ENCODE results near the gene CPT1A. TPM values are rescaled to one million over a fixed set of nuclear protein-coding genes. Genes with fewer than 3 reads are reported as not detected.

CPT1A gene
- total RNA-seq, 1 donor from 2014 or later = 29.2 TPM

DNA sequence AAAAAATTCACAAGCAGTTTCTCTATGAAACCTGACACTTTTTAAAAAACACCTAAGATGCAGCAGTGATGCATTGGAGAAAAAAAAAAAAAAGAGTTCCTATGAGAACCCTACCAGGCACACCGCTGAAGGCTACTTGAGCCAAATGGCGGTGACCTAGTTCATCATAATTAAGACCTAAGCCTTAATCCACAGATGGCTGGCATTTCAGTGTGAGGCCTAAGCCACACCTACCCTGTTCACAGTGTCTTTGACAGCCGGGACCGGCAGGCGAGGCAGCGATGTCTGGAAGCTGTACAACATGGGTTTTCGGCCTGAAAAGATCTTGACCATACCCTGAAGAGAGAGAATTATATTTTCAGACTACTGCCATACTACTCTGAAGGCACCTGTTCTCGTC, 38.0 kb downstream of the CPT1A start:
- TF ChIP-seq, protein P1, sequence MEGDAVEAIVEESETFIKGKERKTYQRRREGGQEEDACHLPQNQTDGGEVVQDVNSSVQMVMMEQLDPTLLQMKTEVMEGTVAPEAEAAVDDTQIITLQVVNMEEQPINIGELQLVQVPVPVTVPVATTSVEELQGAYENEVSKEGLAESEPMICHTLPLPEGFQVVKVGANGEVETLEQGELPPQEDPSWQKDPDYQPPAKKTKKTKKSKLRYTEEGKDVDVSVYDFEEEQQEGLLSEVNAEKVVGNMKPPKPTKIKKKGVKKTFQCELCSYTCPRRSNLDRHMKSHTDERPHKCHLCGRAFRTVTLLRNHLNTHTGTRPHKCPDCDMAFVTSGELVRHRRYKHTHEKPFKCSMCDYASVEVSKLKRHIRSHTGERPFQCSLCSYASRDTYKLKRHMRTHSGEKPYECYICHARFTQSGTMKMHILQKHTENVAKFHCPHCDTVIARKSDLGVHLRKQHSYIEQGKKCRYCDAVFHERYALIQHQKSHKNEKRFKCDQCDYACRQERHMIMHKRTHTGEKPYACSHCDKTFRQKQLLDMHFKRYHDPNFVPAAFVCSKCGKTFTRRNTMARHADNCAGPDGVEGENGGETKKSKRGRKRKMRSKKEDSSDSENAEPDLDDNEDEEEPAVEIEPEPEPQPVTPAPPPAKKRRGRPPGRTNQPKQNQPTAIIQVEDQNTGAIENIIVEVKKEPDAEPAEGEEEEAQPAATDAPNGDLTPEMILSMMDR (IDR thresholded peaks at IDR 0.05; ENCODE audit: insufficient read depth, low read length, severe bottlenecking) = no peak

GRCh38 chr11:68798221-68798813, 43.4 kb downstream of the CPT1A start:
- TF ChIP-seq, protein P1 (IDR thresholded peaks at IDR 0.05; ENCODE audit: insufficient read depth, low read length, severe bottlenecking) = peak; percentile 73
- DNase-seq (ENCODE audit: low read depth) (no peak), FAIRE-seq (no peak)
- Histone ChIP-seq H3K4me3 (ENCODE audit: low read depth, low read length) (no peak overlapping the region), H3K27me3 (ENCODE audit: control insufficient read depth, insufficient read depth, low read length) (no peaks in the 10 kb centered on the region), H3K36me3 (ENCODE audit: control insufficient read depth, insufficient read depth, low read length) (peaks cover 1% of the 10 kb centered on the region)

More for the DNA sequence above, 38.0 kb downstream of the CPT1A start:
- Histone ChIP-seq H3K36me3 (ENCODE audit: control insufficient read depth, insufficient read depth, low read length) (peaks cover 1% of the 10 kb centered on the region), H3K4me3 (ENCODE audit: low read depth, low read length) (no peak overlapping the region), H3K27me3 (ENCODE audit: control insufficient read depth, insufficient read depth, low read length) (no peaks in the 10 kb centered on the region)
- no peak for FAIRE-seq
- DNase-seq (ENCODE audit: low read depth) = no peak

GRCh38 chr11:68796801-68797200, 44.9 kb downstream of the CPT1A start:
- Histone ChIP-seq H3K4me3 (ENCODE audit: low read depth, low read length) (no peak overlapping the region), H3K27me3 (ENCODE audit: control insufficient read depth, insufficient read depth, low read length) (no peaks in the 10 kb centered on the region), H3K36me3 (ENCODE audit: control insufficient read depth, insufficient read depth, low read length) (peaks cover 1% of the 10 kb centered on the region)
- DNase-seq (ENCODE audit: low read depth) = no peak
- FAIRE-seq = no peak
- TF ChIP-seq, protein P1 (IDR thresholded peaks at IDR 0.05; ENCODE audit: insufficient read depth, low read length, severe bottlenecking) = no peak

- peak; percentile 1 for DNase-seq (ENCODE audit: low read depth)
- Histone ChIP-seq H3K36me3 (ENCODE audit: control insufficient read depth, insufficient read depth, low read length) (peaks cover 1% of the 10 kb centered on the region), H3K27me3 (ENCODE audit: control insufficient read depth, insufficient read depth, low read length) (no peaks in the 10 kb centered on the region), H3K4me3 (ENCODE audit: low read depth, low read length) (no peak overlapping the region)
- TF ChIP-seq, protein P1 (IDR thresholded peaks at IDR 0.05; ENCODE audit: insufficient read depth, low read length, severe bottlenecking) = no peak
- FAIRE-seq = no peak
These were observed 49.2 kb downstream of the CPT1A start for GRCh38 chr11:68792400-68792966.

DNA sequence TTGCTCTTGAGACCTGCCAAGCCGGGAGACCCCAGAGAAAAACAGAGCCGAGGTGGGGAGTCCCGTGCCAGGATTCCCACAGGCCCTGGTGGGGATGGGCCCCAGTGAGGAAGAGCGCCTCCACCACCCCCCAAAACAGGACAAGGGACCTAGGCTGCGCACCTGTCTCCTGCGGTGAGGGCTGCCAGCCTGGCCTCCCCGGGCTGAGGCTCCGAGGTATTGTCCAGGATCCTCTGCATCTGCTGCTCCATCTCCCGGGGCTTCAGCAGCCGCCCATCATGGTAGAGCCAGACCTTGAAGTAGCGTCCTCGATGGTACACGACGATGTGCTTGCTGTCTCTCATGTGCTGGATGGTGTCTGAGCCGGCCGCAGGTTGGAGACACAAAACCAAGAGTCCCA, 57.1 kb downstream of the CPT1A start:
- DNase-seq (ENCODE audit: low read depth) (no peak), FAIRE-seq (no peak)
- no peaks in the 10 kb centered on the region for H3K27me3 ChIP-seq (ENCODE audit: control insufficient read depth, insufficient read depth, low read length)
- peaks cover 1% of the 10 kb centered on the region for H3K36me3 ChIP-seq (ENCODE audit: control insufficient read depth, insufficient read depth, low read length)
- TF ChIP-seq, protein P1 (IDR thresholded peaks at IDR 0.05; ENCODE audit: insufficient read depth, low read length, severe bottlenecking) = no peak
- H3K4me3 ChIP-seq (ENCODE audit: low read depth, low read length) = no peak overlapping the region

Measured in bronchial epithelial cell (primary cell).